NB4 (cell line): ENCODE data around the gene CRYM.

Experiments used
- CTCF ChIP-seq: IDR thresholded peaks from one replicate; pipeline ENCODE4 v1.5.1; 2012; ENCODE audit warnings: low read depth, low read length
- MAX ChIP-seq: IDR thresholded peaks from 2 replicates; pipeline ENCODE4 v1.6.1; 2011; ENCODE audit warnings: low read depth, low read length

DNA sequence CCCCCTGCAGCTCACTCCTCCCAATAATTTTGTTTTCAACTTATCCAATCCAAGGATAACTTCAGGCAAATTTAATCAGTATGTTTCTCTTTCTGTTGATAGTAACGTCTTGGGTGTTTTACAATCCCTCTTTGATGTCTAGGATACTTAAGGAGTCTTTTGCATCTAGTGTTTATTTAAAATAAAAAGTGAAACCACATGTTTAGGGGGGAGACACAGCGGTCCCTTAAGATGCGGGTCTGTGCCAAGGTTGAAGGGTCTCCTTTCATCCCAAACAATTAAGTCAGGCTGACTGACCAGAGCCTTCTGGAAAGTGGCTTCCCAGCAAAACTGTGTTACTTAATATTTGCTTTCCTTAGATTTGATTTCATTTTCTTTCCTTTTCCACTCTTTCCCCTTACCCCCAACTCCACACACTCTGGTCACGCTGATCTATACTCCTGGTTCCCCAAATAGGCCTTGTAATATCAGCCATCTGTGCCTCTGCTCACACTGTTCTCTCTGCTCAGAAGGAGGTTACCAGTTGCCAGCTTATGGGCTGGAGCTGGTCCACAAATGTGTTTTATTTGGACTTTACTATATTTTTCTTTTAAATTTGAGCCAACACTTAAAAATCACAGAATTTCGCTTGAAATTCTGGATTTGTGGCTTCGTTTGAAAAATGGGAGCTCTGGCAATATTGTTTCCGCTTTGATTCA, 33.4 kb downstream of the CRYM start:
- TF ChIP-seq CTCF (no peak), MAX (no peak)
